ENCODE data around the gene ITGAD.

Gene ITGAD
- long read RNA-seq, donor 1, result 0 reads
- long read RNA-seq, donor 2, result 0 reads
- long read RNA-seq, donor 3, result 0 reads
- long read RNA-seq, donor 4, result 0 reads
- long read RNA-seq, donor 5, partial matches to known transcripts, result 9 of 9 reads
- long read RNA-seq, donor 5, other reads (novel, unspliced or antisense), result 0 of 9 reads
- long read RNA-seq, donor 6, result 0 reads
- long read RNA-seq, donor 7, result 0 reads
- long read RNA-seq, donor 8, result 0 reads

DNA sequence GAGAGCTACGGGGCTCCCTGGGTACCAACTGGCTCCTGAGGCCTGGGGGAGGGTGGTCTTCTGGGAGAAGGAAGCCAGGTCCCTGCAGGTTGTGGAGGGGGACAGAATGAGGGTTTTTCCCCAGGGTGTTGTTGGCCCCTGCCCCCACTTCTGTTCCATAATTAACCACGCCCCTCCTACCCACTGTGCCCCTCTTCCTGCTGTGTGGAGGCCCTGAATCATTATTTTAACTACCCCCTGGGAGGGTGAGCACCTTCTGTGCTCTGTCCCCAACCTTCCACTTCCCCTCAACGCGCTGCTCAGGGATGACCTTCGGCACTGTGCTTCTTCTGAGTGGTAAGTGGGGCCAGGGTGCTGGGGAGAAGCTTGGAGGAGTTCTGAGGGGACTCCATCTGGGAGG, at the start of gene ITGAD:
TSS of gene ITGAD (plus strand) at position 280 of the 400 bp plus-strand sequence. CDS start at position 306, 26 bp downstream.
- no peak for DNase-seq

DNA sequence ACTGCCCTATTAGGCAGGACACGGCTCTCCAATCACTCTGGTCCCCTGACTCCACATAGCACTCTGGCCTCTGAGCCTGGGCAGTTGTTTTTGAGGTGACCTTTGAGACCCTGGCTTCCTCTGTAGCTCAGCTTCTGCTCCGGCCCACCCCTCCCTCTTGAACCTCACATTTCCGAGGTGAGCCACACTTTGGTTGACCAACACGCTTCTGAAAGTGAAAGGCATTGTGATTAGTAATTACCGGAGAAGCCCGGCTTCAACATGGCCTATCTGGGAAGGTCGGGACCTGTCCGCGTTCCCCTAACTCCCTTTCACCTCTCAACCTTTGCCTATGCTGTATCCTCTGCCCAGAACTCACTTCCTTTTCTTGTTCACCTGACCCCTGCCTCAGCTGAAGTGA, 48.4 kb upstream of the ITGAD start:
- no peak for DNase-seq

DNA sequence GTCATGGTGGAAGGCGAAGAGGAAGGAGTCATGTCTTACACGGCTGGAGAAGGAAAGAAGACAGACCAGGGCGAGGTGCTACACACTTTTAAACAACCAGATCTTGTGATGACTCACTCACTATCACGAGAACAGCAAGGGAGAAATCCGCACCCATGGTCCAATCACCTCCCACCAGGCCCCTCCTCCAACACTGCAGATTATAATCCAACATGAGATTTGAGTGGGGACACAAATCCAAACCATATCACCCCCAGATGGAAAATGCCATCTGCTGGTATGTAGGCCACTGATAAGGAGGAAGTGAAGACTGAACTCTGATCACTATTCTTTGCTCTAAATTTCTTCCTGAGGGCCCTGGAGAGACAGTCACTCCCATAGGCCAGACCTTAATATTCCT, 45.7 kb upstream of the ITGAD start:
- DNase-seq, result no peak

DNA sequence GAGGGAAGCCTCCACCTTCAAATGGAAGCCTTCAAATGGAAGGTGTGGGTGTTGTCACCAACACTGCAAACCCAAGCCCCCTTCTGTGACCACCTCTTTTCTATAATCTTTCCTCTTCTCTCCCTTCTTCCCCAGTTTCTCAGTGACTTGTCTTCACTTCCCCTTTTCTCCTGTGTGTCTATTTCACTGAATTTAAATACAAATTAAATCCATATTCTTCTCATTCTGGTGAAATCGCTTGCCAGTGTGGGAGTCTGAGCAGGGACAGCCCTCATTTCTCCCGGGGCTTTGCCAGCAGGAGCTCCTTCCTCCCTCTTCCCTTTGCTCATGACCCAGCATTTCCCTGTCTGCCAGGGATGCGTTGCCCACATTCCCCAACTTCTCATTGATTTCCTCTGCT, 44.6 kb upstream of the ITGAD start:
- DNase-seq, result no peak

DNA sequence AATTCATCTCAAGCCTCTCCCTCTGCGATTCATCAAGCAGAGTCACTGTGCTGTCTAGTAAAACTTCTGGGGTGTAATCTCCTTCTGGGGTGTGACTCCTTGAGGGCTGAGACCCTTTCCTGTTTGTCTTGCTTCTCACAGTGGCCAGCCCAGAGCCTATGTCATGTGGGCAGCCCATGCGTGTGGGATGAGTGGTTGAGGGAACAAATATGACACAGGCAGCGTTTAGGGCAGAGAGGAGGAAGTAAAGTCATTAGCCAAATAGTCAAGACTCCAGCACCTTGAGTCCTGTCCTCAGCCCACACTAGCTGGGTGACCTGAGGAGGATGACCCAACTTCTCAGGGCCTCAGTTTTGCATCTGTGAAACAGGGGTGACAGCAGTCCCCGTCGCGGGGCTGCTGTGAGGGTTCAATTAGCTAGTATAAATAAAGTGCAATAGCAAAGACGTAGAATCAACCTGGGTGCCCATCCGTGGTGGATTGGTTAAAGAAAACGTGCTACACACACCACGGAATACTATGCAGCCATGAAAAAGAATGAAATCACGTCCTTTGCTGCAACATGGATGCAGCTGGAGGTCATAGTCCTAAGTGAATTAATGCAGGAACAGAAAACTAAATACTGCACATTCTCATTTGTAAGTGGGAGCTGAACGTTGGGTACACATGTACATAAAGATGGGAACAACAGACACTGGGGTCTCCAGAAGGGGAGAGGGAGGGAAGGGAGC, 42.7 kb upstream of the ITGAD start:
- DNase-seq, result no peak

DNA sequence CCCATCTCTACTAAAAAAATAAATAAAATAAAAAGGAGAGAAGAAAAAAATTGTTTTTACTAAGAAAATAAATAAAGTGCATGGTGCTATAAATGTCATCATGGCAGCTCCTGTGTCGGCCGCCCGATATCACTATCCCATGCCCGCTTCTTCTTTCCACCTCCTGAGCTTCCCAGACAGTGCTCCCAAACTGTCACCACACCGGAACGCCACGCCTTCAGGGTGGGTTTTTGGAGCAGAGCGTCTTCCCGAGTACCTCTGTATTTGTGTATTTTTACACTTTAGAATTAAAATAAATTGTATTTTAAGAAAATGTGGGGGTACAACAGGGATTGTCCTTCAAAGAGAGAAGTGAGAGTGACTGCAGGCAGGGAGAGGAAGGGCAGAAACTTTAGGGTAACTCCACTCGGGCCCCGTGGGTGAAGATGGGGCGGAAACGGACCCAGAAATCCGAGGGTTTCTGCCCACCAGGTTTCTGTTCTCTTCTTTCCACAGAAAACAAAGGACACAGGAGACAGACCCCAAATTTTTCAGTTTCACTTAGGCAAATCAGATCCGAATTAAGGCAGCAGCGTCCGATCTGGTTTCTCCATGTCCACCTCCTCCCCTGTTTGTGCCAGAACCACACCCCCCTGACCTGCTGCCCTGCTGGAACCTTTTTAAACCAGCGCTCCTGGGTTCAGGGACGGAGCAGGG, 41.7 kb upstream of the ITGAD start:
- no peak for DNase-seq

DNA sequence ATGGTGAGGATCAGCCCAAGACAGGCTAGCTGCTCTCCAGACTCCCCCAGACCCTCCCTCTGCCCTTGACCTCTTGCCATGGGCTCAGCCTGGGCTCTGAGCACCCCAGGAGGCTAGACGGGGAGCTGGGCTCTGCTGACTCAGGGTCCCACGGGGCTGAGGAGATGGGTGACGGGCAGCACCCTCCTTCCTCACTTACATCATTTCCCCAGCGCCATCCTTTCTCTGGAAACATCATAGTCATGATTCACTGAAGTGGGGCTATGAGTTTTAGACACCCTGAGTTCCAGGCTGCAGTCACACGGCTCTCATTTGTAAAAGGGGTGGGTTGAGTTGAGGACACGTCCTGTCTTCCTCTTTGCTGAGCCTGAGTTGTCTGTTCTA, 41.2 kb upstream of the ITGAD start:
- no peak for DNase-seq

DNA sequence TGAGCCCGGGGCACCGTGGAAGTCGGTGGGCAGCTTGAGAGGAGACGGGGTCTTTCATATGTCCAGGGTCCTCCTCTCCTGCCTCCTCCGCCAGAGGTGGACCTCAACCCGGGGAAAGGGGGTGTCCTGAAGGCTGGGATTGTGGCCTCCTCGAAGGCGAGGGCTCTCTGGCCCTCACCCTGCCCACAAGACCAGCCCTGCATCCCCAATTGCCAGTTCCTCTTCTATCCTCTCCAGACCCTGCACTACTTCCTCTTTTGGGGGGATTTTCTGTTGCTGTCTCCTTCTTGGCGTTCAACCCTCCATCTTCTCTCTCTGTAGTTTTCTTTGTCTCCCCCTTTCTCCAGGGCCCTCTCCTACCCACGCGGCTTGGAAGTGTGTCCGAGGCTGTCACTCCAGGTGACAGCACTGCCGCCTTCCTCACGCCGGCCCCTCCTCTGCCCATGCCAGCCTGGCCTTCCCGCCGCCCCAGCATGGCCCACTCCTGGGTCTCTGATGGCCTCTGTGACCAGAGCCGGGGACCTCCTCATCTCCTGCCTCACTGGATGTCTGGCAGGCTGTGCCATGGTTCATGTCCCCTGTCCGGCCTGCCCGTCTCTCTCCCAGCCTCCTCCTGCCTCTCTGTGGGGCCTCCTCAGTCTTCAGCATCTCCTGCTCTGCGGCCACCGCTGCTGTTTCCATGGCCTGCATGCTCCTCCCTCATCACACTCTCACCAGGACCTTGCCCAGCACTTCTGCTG, 40.6 kb upstream of the ITGAD start:
- no peak for DNase-seq

DNA sequence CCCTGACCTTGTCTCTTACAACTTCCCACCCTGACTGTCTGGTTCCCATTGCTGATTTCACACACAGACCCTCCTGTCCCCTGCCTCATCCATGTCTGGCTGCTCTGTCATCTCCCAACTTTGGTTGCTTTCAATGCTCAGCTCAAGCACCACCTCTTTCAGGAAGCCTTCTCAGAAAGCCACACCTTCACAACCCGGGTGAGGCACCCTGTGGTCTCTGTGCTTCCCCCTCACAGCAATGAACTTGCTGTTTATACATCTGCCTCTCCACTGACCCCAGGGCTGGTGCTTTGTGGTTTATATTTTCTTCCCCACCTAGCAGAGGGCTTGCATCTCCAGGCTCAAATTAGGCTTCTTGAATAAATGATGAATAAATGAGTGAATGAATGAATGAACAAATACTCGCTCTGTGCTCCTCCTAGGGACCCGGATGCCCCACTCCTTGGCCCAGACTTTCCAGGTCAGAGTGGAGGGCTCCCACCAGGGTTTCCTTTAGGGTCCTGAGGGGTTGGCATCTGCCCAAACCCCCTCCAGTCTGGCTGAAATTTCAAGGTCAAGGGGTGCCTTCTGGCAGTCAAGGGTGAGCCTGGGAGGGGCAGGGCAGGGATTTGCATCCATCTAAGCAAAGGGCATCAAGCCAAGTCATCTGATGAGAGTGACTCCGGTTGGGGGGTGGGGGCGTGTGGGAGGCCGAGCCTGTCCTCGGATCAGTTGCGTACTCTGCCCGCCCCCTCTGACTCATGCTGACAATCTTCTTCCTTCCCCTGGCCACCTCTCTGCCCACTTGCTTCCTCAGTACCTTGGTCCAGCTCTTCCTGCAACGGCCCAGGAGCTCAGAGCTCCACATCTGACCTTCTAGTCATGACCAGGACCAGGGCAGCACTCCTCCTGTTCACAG, 38.5 kb upstream of the ITGAD start, which contains the start of gene ITGAX:
TSS of gene ITGAX (plus strand) at position 783 of the 898 bp plus-strand sequence. CDS start at position 862, 79 bp downstream.
- DNase-seq, result no peak

DNA sequence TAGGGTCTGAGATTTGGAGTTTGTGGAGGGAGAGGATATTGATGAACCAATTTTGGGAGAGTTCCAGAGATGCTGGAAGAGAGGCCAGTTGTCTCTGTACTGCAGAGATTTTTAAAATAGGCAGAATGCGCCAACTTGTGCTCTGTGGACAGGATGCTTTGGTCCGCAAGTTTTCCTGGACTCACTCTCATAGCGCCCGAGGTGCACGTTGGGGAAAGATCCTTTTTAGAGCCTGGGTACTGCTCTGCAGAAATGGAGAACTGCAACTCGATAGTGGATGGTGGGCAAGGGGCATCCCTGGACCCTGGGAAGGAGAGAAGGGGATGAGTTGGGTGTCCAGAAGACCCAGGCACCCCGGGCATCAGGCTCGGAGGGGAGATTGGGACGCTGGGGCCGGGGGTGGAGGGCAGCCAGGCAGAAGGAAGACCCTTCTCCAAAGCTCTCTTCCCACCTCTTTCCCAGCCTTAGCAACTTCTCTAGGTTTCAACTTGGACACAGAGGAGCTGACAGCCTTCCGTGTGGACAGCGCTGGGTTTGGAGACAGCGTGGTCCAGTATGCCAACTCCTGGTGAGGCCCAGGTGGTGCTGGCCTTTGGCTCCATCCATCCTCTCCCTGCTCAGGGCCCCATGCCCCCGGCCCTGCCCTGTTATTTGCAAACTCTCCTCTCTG, 37.6 kb upstream of the ITGAD start:
- DNase-seq, result no peak

DNA sequence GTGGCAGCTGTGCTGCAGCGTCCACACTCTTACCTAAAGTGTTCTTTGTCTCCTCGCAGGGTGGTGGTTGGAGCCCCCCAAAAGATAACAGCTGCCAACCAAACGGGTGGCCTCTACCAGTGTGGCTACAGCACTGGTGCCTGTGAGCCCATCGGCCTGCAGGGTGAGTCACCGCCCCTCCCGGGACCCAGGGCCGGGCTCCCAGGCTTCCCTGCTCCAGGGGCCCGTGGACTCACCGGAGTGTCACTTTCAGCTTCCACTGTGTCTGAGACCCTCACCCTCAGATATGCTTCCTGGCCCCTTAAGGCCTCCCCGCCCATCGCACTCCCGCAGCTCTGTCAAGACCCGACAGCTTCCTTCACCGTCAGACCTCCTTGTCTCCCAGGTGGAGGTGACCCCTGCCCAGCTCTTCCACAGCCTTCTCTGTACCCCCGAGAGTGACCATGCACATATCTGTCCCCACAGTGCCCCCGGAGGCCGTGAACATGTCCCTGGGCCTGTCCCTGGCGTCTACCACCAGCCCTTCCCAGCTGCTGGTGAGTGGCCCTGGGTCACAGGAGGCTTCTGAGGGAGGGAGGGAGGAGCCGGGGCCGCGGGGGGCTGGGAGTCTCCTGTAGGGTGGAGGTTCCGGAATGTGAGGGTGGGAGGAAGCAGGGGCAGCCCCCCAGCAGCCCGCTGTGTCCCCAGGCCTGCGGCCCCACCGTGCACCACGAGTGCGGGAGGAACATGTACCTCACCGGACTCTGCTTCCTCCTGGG, 36.4 kb upstream of the ITGAD start:
- no peak for DNase-seq

DNA sequence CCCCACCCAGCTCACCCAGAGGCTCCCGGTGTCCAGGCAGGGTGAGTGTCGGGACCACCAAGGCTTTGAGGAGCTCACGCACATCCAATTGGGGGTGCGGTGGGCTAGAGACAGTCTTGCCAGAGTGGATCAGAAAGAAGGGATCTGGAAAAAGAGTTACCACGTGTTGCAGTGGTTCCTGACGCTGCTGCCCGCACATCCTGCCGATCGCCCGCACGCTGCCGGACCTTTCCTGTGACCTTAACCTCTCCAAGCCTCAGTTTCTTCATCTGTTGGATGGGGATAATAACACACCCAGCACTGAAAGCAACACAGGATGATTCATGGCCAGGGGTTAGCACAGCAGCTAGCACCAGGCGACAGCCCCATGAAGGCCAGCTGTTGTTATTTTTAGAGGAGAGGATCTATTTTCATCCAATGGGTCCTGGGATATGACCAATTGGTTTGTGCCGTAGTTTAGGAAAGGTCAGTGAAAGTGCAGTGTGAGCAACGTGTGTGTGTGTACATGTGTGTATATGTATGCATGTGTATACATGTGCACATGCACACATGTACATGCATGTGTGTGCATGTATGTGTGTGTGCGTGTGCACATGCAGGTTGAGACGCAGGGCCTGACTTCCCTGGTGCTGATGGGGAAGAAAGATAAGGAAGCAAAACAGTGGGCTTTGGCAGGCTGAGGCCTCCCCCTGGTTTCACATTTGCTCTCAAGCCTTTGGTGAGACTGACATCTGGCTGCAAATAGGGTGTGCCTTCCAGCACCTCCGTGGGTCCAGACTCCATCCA, 35.6 kb upstream of the ITGAD start:
- no peak for DNase-seq

DNA sequence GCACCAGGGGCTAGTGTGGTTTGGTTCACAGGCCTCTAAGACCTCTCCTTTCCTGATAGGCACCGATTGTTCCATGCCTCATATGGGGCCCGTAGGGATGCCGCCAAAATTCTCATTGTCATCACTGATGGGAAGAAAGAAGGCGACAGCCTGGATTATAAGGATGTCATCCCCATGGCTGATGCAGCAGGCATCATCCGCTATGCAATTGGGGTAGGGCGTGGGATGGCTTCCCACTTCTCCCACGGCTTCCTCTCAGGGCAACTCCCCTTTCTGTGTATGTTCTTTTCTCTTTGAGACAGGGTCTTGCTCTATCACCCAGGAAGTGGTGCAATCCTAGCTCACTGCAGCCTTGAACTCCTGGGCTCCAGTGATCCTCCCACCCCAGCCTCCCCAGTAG, 32.9 kb upstream of the ITGAD start:
- DNase-seq, result no peak

DNA sequence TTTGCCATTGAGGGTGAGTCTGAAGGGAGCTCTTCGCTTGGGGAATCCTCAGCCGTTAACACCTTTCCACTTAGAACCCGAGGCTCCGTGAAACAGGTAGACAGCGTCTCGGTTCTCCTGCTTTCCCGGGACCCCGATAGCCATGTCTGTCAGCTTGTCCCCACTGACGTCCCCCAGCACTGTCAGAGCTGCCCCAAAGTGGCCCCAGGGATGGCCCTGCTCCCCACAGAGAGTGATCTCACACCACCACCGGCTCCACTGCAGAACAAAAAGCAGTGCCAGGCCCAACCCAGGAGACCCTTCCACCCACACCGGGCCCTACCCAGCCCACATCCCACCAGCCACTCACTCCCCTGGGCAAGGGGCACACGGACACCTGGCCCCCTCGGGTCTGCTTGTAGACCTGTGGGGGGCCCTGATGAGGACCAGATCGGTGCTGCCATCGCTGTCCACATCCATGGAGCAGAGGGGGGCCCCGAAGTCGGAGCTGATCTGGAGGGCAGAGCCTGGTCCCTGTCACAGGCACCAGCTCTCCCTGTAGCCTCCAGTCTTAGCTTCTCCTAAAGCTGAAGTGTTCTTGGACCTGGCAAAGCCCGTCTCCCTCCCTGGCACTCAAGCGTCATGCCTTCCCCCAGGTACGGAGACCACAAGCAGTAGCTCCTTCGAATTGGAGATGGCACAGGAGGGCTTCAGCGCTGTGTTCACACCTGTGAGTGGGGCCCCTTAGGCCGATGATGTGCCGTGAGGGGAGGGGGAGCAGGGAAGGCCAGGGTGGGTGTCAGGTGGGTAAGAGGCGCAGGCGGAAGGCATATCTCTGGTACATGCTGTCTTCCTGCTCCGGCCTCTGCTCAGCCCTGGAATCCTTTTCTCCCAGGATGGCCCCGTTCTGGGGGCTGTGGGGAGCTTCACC, 31.7 kb upstream of the ITGAD start:
- no peak for DNase-seq

DNA sequence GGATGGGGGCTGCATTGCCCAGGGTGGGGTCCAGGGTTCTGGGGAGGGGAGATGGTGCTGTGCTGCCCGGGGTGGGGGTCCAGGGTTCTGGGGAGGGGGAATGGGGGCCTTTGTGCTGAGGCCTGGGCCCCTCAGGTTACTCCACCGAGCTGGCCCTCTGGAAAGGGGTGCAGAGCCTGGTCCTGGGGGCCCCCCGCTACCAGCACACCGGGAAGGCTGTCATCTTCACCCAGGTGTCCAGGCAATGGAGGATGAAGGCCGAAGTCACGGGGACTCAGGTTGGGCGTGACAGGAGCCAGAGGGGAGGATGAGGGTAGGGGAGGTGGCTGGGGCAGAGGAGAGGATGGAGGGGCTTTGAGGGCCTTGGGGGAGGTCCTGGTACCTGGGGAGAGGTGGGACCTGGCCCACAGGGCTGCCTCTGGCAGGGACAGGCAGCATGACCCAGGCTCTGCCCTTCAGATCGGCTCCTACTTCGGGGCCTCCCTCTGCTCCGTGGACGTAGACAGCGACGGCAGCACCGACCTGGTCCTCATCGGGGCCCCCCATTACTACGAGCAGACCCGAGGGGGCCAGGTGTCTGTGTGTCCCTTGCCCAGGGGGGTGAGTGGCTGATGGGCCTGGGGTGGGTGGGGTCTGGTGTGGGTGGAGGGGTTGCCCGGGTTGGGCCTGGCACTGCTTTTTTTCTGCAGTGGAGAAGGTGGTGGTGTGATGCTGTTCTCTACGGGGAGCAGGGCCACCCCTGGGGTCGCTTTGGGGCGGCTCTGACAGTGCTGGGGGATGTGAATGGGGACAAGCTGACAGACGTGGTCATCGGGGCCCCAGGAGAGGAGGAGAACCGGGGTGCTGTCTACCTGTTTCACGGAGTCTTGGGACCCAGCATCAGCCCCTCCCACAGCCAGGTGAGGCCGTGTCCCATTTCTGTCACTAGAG, 30.4 kb upstream of the ITGAD start:
- DNase-seq, result no peak

DNA sequence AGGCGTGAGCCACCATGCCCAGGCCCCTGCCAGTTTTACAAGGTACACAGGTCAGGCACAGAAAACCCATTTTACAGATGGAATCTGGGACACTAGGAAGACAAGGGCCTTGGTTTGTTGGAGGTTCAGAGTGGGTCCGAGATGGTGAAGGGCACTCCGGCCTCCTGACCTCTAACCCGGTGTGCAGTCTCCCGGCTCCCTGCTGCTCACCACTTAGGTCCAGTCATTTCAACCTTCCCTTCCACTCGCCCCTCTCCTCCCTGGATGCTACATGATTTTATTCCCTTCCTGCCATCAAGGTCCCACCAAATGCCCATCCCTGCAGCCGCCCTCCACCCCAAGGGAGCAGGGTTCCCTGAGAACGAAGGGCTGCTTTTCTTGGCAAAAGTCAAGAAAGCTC, 29.4 kb upstream of the ITGAD start:
- DNase-seq, result no peak

DNA sequence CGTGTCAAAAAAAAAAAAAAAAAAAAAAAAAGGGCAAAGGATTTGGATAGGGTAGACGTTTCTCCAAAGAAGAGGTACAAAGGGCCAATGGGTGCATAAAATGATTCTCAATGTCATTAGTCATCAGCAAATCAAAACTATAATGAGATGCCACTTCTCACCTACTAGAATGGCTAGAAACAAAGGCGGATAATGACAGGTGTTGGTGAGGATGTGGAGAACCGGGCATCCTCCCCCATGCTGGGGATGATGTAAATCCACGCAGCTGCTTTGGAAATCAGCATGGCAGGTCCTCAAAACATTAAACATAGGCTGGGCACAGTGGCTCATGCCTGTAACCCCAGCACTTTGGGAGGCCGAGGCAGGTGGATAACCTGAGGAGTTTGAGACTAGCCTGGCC, 28.7 kb upstream of the ITGAD start:
- DNase-seq, result no peak
